Cerebellar cortex (tissue), 1 donor: ENCODE measurements around the gene MAN1A1.
A peak's percentile ranks its signal among the peaks of the same experiment; 100 is the strongest.
"Not testable (repeated sequence)": the region's sequence is repeated elsewhere in the genome, so short reads cannot be mapped to it uniquely, and the experiment has no call there.

Source experiments
- DNase-seq: peaks from one replicate; pipeline ENCODE4 v3.0.0-alpha.2; 2015; ENCODE audit warnings: low spot score

Gene MAN1A1

GRCh38 chr6:119303164-119303887 is 46.2 kb downstream of the MAN1A1 start:
- no peak for DNase-seq

GRCh38 chr6:119301429-119301828 is 48.1 kb downstream of the MAN1A1 start:
- no peak for DNase-seq

- DNase-seq: no peak
Observed at GRCh38 chr6:119299694-119300093, 49.9 kb downstream of the MAN1A1 start.

GRCh38 chr6:119297049-119297448 is 52.5 kb downstream of the MAN1A1 start:
- no peak for DNase-seq

DNA sequence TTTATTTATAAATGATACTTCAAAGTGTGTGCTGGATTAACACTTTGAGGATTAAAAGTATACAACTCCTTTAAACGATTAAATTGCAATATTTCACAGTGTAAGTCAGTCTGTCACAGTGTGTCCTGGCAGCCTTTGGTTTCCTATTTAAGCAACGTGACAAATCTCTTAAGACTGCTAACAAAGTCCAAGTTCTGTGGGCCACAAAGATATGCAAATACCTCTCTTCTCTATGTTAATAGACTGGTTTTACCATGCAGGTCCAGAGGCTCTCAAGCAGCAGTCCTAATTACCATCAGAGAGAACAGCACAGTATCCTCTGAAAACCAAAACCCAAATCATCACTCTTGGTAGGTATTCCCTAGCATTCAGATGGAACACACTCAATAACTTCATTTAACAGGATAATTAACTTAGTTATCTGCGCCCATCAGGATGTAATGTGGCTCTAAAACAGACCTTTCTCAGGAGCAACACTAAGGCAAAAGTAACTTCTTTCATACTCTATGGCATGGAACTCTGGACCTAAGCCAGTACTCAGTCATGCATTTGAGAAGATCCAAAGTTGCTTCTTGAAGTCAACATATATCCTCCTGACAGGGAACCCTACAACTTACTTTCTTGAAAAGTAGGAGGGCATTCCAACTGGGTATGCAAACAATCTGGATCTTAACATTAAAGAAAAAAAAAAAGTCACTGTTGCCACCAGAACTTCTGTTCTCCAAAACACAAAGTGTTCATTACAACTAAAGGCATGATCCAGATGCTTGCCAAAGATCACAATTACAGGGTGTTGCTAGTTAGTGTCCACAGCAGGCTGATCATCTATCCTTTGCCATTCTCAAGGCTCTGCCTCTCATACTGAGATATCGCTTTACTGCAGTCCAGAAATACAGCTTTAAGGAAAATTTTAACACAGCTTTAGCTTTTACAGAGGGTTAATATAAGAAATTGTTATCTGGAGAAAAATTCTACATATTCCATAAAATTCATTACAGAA is 53.2 kb downstream of the MAN1A1 start:
- DNase-seq: no peak

GRCh38 chr6:119294984-119295383 is 54.6 kb downstream of the MAN1A1 start:
- DNase-seq: no peak

- DNase-seq: not testable (repeated sequence)
Observed at GRCh38 chr6:119291060-119291459, 58.5 kb downstream of the MAN1A1 start.

GRCh38 chr6:119290306-119290705 is 59.3 kb downstream of the MAN1A1 start:
- DNase-seq: no peak

DNA sequence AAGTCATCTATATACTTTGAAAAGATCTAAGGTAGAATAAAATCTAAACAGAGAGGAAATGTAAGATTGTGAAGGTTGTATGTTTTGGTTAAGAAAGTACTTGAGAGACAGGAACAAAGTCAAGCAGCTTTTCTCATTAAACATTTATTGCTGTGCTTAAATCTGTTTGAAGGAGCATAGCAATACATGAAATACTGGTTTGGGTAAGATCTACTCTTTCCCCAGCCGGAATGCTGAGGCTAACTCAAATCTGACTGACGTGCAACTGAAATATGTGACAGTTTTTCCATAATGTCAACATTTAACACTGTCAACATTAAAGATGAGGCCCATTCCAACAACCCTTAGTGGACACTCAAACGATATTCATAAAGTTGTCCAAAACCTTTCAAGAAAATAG is 59.9 kb downstream of the MAN1A1 start:
- no peak for DNase-seq

- DNase-seq: no peak
Observed at GRCh38 chr6:119285908-119286625, 63.5 kb downstream of the MAN1A1 start.

- DNase-seq: peak; percentile 9
Observed at GRCh38 chr6:119284861-119285521, 64.6 kb downstream of the MAN1A1 start.

- no peak for DNase-seq
Observed at GRCh38 chr6:119283979-119284545, 65.5 kb downstream of the MAN1A1 start.

DNA sequence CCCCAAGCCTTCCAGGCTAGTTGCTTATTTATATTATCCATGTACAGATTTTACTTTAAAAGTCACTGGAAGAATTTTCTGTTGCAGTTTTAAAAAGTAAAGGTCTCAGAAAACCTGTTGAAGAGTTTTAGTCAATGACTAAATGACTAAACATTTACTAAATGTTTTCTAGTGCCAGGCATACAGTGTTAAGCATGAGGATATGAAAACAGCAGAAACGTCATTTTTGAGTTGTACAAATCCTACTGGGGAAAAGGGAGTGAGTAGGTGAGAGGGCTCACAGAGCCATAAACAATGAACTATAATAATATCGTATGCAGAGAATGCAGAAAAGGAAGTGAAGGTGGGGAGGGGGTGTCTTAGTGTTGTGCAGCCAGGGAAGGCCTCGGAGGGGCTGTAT is 66.3 kb downstream of the MAN1A1 start:
- no peak for DNase-seq

DNA sequence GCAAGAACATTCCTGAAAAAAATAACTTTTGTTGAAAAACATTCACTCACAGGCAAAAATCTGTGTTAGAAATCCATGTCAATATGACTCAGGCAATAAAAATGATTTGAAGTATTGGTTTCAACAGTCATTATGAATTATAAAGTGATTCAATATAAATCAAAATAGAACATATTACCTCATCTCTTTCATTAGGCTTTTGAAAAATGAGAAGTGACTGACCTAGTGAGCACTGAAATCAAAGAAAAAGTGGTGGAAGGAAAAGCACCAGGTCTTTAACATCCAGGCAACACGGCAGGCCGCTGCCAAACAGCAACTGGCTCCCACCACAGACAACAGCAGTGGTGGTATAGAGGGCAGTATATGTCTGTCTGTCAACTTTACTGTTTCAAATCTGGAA is 68.9 kb downstream of the MAN1A1 start:
- DNase-seq: no peak

- no peak for DNase-seq
Observed at GRCh38 chr6:119280080-119280479, 69.5 kb downstream of the MAN1A1 start.

DNA sequence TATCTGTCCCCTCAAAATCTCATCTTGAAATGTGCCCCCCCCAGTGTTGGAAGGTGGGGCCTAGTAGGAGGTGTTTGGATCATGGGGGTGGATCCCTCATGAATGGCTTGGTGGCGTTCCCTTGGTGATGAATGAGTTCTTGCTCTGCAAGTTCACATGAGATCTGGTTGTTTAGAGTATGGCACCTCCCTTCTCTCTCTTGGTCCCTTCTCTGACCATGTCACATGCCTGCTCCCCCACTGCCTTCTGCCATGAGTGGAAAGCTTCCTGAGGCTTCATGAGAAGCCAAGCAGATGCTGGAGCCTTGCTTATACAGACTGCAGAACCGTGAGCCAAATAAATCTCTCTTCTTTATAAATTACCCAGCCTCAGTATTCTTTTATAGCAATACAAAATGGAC is 70.9 kb downstream of the MAN1A1 start:
- no peak for DNase-seq

GRCh38 chr6:119277052-119277451 is 72.5 kb downstream of the MAN1A1 start:
- DNase-seq: no peak

- DNase-seq: no peak
Observed at GRCh38 chr6:119276211-119276610, 73.3 kb downstream of the MAN1A1 start.

DNA sequence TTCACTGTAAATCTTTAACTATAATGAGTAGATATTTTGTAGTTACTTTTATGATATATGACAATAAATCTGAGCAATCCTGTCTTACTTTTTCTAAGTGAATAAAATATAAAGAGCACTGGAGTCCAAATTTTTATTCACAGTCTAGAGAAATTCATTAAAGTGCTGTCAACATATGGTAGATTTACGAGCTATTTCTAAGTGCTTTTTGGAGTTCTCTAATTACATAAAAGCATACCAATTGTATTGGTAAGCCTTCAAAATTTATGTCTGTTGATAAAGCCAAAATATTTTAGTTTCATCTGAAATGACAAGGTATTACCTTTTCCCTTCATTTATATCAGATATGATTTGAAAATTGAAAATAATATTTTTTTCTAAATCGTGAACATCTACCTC is 75.4 kb downstream of the MAN1A1 start:
- no peak for DNase-seq

DNA sequence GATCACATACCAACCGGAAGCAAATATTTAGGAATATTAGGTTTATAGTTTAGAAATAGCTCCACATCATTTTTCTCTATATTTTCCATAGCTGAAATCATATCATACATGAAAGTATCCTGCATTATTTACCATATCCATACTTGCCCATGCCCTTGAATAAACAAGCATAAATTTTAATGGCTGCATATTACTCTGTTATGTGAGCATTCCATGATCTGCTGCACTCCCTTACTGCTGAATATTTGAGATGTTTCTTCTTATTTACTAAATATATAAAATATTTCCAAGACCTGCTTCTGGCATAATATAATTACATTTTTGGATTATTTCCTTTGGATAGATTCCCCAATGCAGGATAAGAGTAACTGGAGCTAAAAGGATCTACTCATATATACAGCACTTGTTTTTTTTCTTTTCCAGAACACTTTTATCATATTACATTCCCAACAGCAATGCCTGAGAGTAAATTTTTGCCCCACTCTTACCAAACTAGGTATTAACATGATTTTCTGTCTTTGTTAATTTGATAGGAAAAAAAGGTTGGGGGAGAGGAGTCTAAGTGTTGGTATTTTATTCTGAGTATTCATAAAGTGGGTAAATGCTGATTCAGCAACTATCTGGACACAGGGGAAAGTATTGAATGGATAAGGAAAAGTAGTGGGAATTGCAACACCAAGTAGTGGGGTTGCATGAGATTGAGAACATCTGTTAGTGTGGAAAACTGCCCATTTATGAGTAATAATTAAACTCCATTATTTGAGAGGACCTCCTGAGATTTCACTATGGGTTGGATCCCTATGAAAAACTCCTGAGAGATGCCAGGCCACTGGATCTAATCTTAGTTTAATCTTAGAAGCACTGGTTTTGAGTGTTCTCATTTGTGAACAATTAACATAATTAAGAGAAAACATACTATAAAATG is 76.0 kb downstream of the MAN1A1 start:
- no peak for DNase-seq
